Measurements from ENCODE around the gene TSPAN11.

TSPAN11 gene

GRCh38 chr12:30977124-30977523 is 50.6 kb downstream of the TSPAN11 start:
- no peak for DNase-seq (ENCODE audit: low spot score)
- Histone ChIP-seq H4K8ac (ENCODE audit: low read depth, low read length) (no peak overlapping the region), H3K4me2 (ENCODE audit: insufficient read depth, low read length, poor library complexity, severe bottlenecking) (no peak overlapping the region), H2BK12ac (ENCODE audit: low read length) (no peak overlapping the region), H3K9me3 (replicated peaks in 1 of 2; ENCODE audit: control insufficient read depth in 2 of 2, insufficient read depth in 1 of 2, low read depth in 1 of 2, low read length in 2 of 2) (no peaks in the 10 kb centered on the region), H3K27ac (replicated peaks; ENCODE audit: low read length) (no peak overlapping the region), H3K36me3 (replicated peaks in 1 of 2; ENCODE audit: control insufficient read depth in 2 of 2, insufficient read depth in 2 of 2, low read length in 2 of 2) (no peaks in the 10 kb centered on the region), H3K9ac (ENCODE audit: low read depth, low read length, poor library complexity) (peak overlapping the region; percentile 44), H2AFZ (ENCODE audit: low read length) (no peak overlapping the region), H3K23ac (ENCODE audit: low read depth, low read length, poor library complexity) (no peak overlapping the region), H3K79me1 (ENCODE audit: low read depth, low read length) (no peaks in the 10 kb centered on the region), H3K27me3 (ENCODE audit: control insufficient read depth in 3 of 3, insufficient read depth in 3 of 3, low read depth in 1 of 3, low read length in 3 of 3) (no peaks in the 10 kb centered on the region), H2BK120ac (ENCODE audit: low read depth, low read length) (no peak overlapping the region), H3K4ac (ENCODE audit: low read length) (no peak overlapping the region), H3K14ac (ENCODE audit: low read length) (no peak overlapping the region), H3K4me3 (ENCODE audit: low read length in 2 of 2) (no peak overlapping the region), H2AK5ac (ENCODE audit: low read depth, low read length) (no peak overlapping the region), H3K4me1 (ENCODE audit: control insufficient read depth in 2 of 2, insufficient read depth in 1 of 2, low read depth in 1 of 2, low read length in 2 of 2) (peaks cover 3 to 9% of the 10 kb centered on the region in 2 donors), H2BK5ac (ENCODE audit: low read length) (no peak overlapping the region), H2BK15ac (ENCODE audit: low read length) (no peak overlapping the region), H4K91ac (ENCODE audit: low read depth, low read length, poor library complexity) (no peak overlapping the region), H3K18ac (ENCODE audit: low read length) (no peak overlapping the region)
- no CpG with 5 or more reads among the region's 11 CpGs for WGBS, 2 donors (ENCODE audit: extremely low coverage in 2 of 2, insufficient read length in 2 of 2, insufficient replicate concordance in 1 of 2)

- Histone ChIP-seq H2AK5ac (ENCODE audit: low read depth, low read length) (no peak overlapping the region), H3K4me2 (ENCODE audit: insufficient read depth, low read length, poor library complexity, severe bottlenecking) (no peak overlapping the region), H3K14ac (ENCODE audit: low read length) (no peak overlapping the region), H4K8ac (ENCODE audit: low read depth, low read length) (no peak overlapping the region), H2BK15ac (ENCODE audit: low read length) (no peak overlapping the region), H2AFZ (ENCODE audit: low read length) (no peak overlapping the region), H3K4me3 (ENCODE audit: low read length in 2 of 2) (no peak overlapping the region), H3K36me3 (replicated peaks in 1 of 2; ENCODE audit: control insufficient read depth in 2 of 2, insufficient read depth in 2 of 2, low read length in 2 of 2) (no peaks in the 10 kb centered on the region), H3K27me3 (ENCODE audit: control insufficient read depth in 3 of 3, insufficient read depth in 3 of 3, low read depth in 1 of 3, low read length in 3 of 3) (no peaks in the 10 kb centered on the region), H2BK5ac (ENCODE audit: low read length) (no peak overlapping the region), H3K79me1 (ENCODE audit: low read depth, low read length) (no peaks in the 10 kb centered on the region), H3K18ac (ENCODE audit: low read length) (peak overlapping the region; percentile 5), H2BK12ac (ENCODE audit: low read length) (no peak overlapping the region), H3K23ac (ENCODE audit: low read depth, low read length, poor library complexity) (no peak overlapping the region), H3K4ac (ENCODE audit: low read length) (no peak overlapping the region), H2BK120ac (ENCODE audit: low read depth, low read length) (no peak overlapping the region), H4K91ac (ENCODE audit: low read depth, low read length, poor library complexity) (no peak overlapping the region), H3K9me3 (replicated peaks in 1 of 2; ENCODE audit: control insufficient read depth in 2 of 2, insufficient read depth in 1 of 2, low read depth in 1 of 2, low read length in 2 of 2) (no peaks in the 10 kb centered on the region), H3K9ac (ENCODE audit: low read depth, low read length, poor library complexity) (peak overlapping the region; percentile 53), H3K27ac (replicated peaks; ENCODE audit: low read length) (no peak overlapping the region), H3K4me1 (ENCODE audit: control insufficient read depth in 2 of 2, insufficient read depth in 1 of 2, low read depth in 1 of 2, low read length in 2 of 2) (peaks cover 3 to 9% of the 10 kb centered on the region in 2 donors)
- WGBS, 2 donors (ENCODE audit: extremely low coverage in 2 of 2, insufficient read length in 2 of 2, insufficient replicate concordance in 1 of 2), result no CpG with 5 or more reads among the region's 7 CpGs
- DNase-seq (ENCODE audit: low spot score), result no peak
Measured at GRCh38 chr12:30977537-30978349, 51.2 kb downstream of the TSPAN11 start.

GRCh38 chr12:30978639-30979038 is 52.1 kb downstream of the TSPAN11 start:
- no peak overlapping the region for H3K27ac ChIP-seq (replicated peaks; ENCODE audit: low read length)
- H3K4me3 ChIP-seq (ENCODE audit: low read length in 2 of 2), result no peak overlapping the region
- H3K9ac ChIP-seq (ENCODE audit: low read depth, low read length, poor library complexity), result no peak overlapping the region
- DNase-seq (ENCODE audit: low spot score), result no peak
- H2BK5ac ChIP-seq (ENCODE audit: low read length), result peak overlapping the region; percentile 1
- no peaks in the 10 kb centered on the region for H3K79me1 ChIP-seq (ENCODE audit: low read depth, low read length)
- H2BK120ac ChIP-seq (ENCODE audit: low read depth, low read length), result no peak overlapping the region
- H4K91ac ChIP-seq (ENCODE audit: low read depth, low read length, poor library complexity), result no peak overlapping the region
- no CpG with 5 or more reads among the region's 7 CpGs for WGBS, 2 donors (ENCODE audit: extremely low coverage in 2 of 2, insufficient read length in 2 of 2, insufficient replicate concordance in 1 of 2)
- H2AK5ac ChIP-seq (ENCODE audit: low read depth, low read length), result no peak overlapping the region
- H2AFZ ChIP-seq (ENCODE audit: low read length), result no peak overlapping the region
- no peak overlapping the region for H4K8ac ChIP-seq (ENCODE audit: low read depth, low read length)
- no peak overlapping the region for H2BK12ac ChIP-seq (ENCODE audit: low read length)
- H3K4me1 ChIP-seq (ENCODE audit: control insufficient read depth in 2 of 2, insufficient read depth in 1 of 2, low read depth in 1 of 2, low read length in 2 of 2), result peaks cover 3 to 9% of the 10 kb centered on the region in 2 donors
- H3K27me3 ChIP-seq (ENCODE audit: control insufficient read depth in 3 of 3, insufficient read depth in 3 of 3, low read depth in 1 of 3, low read length in 3 of 3), result no peaks in the 10 kb centered on the region
- H3K4me2 ChIP-seq (ENCODE audit: insufficient read depth, low read length, poor library complexity, severe bottlenecking), result no peak overlapping the region
- H3K23ac ChIP-seq (ENCODE audit: low read depth, low read length, poor library complexity), result no peak overlapping the region
- H3K4ac ChIP-seq (ENCODE audit: low read length), result no peak overlapping the region
- H3K18ac ChIP-seq (ENCODE audit: low read length), result no peak overlapping the region
- no peaks in the 10 kb centered on the region for H3K36me3 ChIP-seq (replicated peaks in 1 of 2; ENCODE audit: control insufficient read depth in 2 of 2, insufficient read depth in 2 of 2, low read length in 2 of 2)
- no peak overlapping the region for H2BK15ac ChIP-seq (ENCODE audit: low read length)
- peak overlapping the region; percentile 17 for H3K14ac ChIP-seq (ENCODE audit: low read length)
- no peaks in the 10 kb centered on the region for H3K9me3 ChIP-seq (replicated peaks in 1 of 2; ENCODE audit: control insufficient read depth in 2 of 2, insufficient read depth in 1 of 2, low read depth in 1 of 2, low read length in 2 of 2)

GRCh38 chr12:30979371-30980259 is 53.1 kb downstream of the TSPAN11 start:
- Histone ChIP-seq H3K4me2 (ENCODE audit: insufficient read depth, low read length, poor library complexity, severe bottlenecking) (no peak overlapping the region), H2AK5ac (ENCODE audit: low read depth, low read length) (no peak overlapping the region), H3K36me3 (replicated peaks in 1 of 2; ENCODE audit: control insufficient read depth in 2 of 2, insufficient read depth in 2 of 2, low read length in 2 of 2) (no peaks in the 10 kb centered on the region), H4K8ac (ENCODE audit: low read depth, low read length) (no peak overlapping the region), H3K4me3 (ENCODE audit: low read length in 2 of 2) (no peak overlapping the region), H3K4me1 (ENCODE audit: control insufficient read depth in 2 of 2, insufficient read depth in 1 of 2, low read depth in 1 of 2, low read length in 2 of 2) (peaks cover 3 to 9% of the 10 kb centered on the region in 2 donors), H3K18ac (ENCODE audit: low read length) (no peak overlapping the region), H3K4ac (ENCODE audit: low read length) (no peak overlapping the region), H2BK120ac (ENCODE audit: low read depth, low read length) (no peak overlapping the region), H3K23ac (ENCODE audit: low read depth, low read length, poor library complexity) (no peak overlapping the region), H4K91ac (ENCODE audit: low read depth, low read length, poor library complexity) (no peak overlapping the region), H2AFZ (ENCODE audit: low read length) (no peak overlapping the region), H2BK15ac (ENCODE audit: low read length) (no peak overlapping the region), H2BK12ac (ENCODE audit: low read length) (no peak overlapping the region), H3K27ac (replicated peaks; ENCODE audit: low read length) (no peak overlapping the region), H3K14ac (ENCODE audit: low read length) (no peak overlapping the region), H3K9ac (ENCODE audit: low read depth, low read length, poor library complexity) (no peak overlapping the region), H2BK5ac (ENCODE audit: low read length) (peak overlapping the region; percentile 1), H3K9me3 (replicated peaks in 1 of 2; ENCODE audit: control insufficient read depth in 2 of 2, insufficient read depth in 1 of 2, low read depth in 1 of 2, low read length in 2 of 2) (no peaks in the 10 kb centered on the region), H3K27me3 (ENCODE audit: control insufficient read depth in 3 of 3, insufficient read depth in 3 of 3, low read depth in 1 of 3, low read length in 3 of 3) (no peaks in the 10 kb centered on the region), H3K79me1 (ENCODE audit: low read depth, low read length) (no peaks in the 10 kb centered on the region)
- no peak for DNase-seq (ENCODE audit: low spot score)
- no CpG with 5 or more reads among the region's 21 CpGs for WGBS, 2 donors (ENCODE audit: extremely low coverage in 2 of 2, insufficient read length in 2 of 2, insufficient replicate concordance in 1 of 2)

Measured in neuronal stem cell (in vitro differentiated cells).